Epidermal melanocyte (primary cell): ENCODE results near the gene TEDDM1.
A peak's percentile ranks its signal among the peaks of the same experiment; 100 is the strongest.

Source experiments
- DNase-seq: peaks from one replicate; pipeline ENCODE4 v3.0.0; 2011; ENCODE audit warnings: low spot score; ENCODE audit not compliant: insufficient read length

Gene TEDDM1

GRCh38 chr1:182407724-182408123 lies 7.3 kb upstream of the TEDDM1 start:
- DNase-seq: no peak

GRCh38 chr1:182406012-182406411 lies 5.5 kb upstream of the TEDDM1 start:
- DNase-seq: no peak

- DNase-seq: no peak
These were observed 5.1 kb upstream of the TEDDM1 start for GRCh38 chr1:182405578-182405977.

GRCh38 chr1:182404781-182405180 lies 4.3 kb upstream of the TEDDM1 start:
- no peak for DNase-seq

GRCh38 chr1:182397653-182398393 lies 2.6 kb downstream of the TEDDM1 start:
- DNase-seq: no peak

- no peak for DNase-seq
These were observed 4.6 kb downstream of the TEDDM1 start for GRCh38 chr1:182395906-182396305.

- no peak for DNase-seq
These were observed 6.3 kb downstream of the TEDDM1 start for GRCh38 chr1:182394055-182394775.

- no peak for DNase-seq
These were observed 8.1 kb downstream of the TEDDM1 start for GRCh38 chr1:182392050-182393028.

GRCh38 chr1:182391362-182392049 lies 9.0 kb downstream of the TEDDM1 start, which contains the start of gene GLUL:
GLUL (minus strand) TSS chr1:182391790; CDS start chr1:182388737, 3,053 bp downstream.
- DNase-seq: peak; percentile 94

- no peak for DNase-seq
These were observed 9.5 kb downstream of the TEDDM1 start for GRCh38 chr1:182391028-182391361.

GRCh38 chr1:182389619-182390047 lies 10.8 kb downstream of the TEDDM1 start:
- DNase-seq: no peak

GRCh38 chr1:182388392-182389134 lies 11.9 kb downstream of the TEDDM1 start:
- no peak for DNase-seq

- DNase-seq: no peak
These were observed 12.9 kb downstream of the TEDDM1 start for GRCh38 chr1:182387566-182387965.

- no peak for DNase-seq
These were observed 13.5 kb downstream of the TEDDM1 start for GRCh38 chr1:182386980-182387379.

- no peak for DNase-seq
These were observed 14.3 kb downstream of the TEDDM1 start for GRCh38 chr1:182385885-182386853.

GRCh38 chr1:182384387-182384960 lies 16.0 kb downstream of the TEDDM1 start:
- no peak for DNase-seq

- DNase-seq: no peak
These were observed 16.5 kb downstream of the TEDDM1 start for GRCh38 chr1:182383934-182384333.

- DNase-seq: no peak
These were observed 17.3 kb downstream of the TEDDM1 start for GRCh38 chr1:182383037-182383661.
